Measurements from ENCODE around the gene DCST1. TPM values are rescaled to one million over a fixed set of nuclear protein-coding genes. Genes with fewer than 3 reads are reported as not detected.

The DCST1 gene
- total RNA-seq (2014; rRNA removed; shearing (Covaris generic)) = not detected in 2 replicates

GRCh38 chr1:155033524-155033923 is at the start of gene DCST1, which contains the start of gene DCST2:
Gene DCST1, plus strand, starts transcription at chr1:155033824. Its CDS starts 213 bp downstream, at chr1:155034037.
Gene DCST2, minus strand, starts transcription at chr1:155033781. Its CDS starts 80 bp downstream, at chr1:155033701.

DNA sequence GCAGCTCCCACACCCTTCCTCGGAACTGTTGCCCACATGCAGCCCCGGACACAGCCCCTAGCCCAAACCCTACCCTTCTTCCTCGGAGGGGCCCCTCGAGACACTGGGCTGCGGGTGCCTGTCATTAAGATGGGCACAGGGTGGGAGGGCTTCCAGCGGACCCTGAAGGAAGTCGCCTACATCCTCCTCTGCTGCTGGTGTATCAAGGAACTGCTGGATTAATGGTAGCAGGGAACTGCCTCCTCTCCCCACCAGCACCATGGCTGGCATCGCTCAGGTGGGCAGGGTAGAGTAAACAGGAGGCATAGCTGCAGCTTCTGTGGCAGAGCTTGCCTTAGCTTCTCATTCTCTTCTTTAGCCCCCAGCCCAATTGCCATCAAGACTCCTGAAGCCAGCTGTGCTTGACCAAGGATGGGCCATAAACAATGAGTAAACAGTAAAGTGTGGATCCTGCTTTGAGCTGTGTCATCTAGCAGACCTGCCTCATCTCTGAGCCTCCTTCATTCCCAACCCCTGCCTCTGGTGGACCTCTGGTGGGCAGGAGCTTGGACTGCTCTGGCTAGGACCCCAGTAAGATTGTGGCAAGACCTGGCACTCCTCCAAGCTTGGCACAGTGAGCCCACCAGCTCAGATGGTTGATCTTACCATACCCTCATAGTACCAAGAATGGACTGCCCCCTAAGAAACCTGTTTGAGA is 39.9 kb upstream of the DCST1 start, which contains the start of gene LENEP:
TSS of gene LENEP (plus strand) at position 15 of the 697 bp plus-strand sequence. CDS start at position 37, 22 bp downstream.

DNA sequence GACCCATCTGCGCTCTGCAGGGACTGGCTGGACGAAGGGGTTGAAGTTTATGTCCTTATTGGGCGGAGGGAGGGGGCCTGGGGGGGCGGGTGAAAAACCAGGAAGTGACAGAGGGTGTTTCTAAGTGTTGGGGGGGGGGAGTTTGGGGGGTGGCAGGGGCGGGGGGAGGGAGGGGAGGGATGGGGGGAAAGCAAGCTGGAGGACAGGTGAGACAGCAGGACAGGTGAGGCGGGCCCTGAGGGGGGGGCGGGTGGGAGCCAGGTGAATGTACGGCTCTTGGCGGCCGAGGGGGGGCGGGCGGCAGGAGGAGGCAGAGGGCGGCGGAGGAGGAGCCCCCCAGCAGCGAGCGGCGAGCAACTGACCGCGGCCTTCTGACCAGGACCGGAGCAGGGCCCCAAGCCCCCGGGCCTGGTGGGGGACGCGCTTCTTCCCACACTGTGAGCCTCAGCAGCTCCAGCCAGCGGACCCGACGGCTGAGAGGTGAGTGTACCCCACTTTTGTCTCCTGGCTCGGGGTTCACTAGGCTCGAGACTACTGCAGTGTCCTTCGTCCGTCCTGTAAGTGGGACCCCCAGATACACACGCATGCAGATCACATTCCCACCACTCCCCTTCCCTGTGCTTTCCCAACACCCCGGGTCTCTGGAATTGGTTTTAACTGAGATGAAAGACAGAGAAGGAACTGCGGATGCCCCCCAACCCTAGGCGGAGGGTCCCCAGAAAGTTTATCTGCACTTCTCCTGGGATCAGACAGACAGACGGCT is 31.0 kb upstream of the DCST1 start, which contains the start of gene ZBTB7B:
TSS of gene ZBTB7B (plus strand) at position 339 of the 763 bp plus-strand sequence. CDS start 11,859 bp downstream, outside the sequence.

DNA sequence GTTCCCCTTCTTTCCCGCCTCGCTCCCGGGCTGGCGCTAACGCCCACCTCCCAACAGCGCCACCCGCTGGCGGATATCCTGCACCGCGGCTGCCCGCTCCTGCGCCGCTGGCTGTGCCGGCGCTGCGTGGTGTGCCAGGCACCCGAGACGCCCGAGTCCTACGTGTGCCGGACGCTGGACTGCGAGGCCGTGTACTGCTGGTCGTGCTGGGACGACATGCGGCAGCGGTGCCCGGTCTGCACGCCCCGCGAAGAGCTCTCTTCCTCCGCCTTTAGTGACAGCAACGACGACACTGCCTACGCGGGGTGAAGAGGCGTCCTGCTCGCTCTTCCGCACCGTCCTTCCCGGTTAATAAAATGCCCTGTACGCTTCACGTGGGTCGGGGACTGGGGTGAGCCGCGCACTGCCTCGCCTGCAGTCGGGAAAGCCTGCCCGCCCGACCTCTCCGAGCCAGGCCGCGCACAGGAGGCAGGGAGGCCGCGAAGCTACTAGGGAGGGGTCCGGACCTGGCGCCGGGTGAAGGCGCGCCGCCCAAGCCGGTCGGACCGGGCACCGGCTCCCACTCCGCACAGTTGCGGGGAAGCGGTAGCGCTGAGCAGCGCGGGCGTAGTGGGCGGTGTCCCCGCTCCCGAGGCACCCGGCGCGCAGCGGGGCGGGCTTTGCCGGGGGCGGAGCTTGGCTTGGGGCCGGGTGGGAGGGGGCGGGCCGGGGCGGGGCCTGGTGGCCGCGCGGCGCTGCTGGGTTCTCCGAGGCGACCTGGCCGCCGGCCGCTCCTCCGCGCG is 17.1 kb downstream of the DCST1 start, which contains the start of gene ADAM15:
TSS of gene ADAM15 (plus strand) at position 757 of the 782 bp plus-strand sequence. CDS start 71 bp downstream, outside the sequence.

DNA sequence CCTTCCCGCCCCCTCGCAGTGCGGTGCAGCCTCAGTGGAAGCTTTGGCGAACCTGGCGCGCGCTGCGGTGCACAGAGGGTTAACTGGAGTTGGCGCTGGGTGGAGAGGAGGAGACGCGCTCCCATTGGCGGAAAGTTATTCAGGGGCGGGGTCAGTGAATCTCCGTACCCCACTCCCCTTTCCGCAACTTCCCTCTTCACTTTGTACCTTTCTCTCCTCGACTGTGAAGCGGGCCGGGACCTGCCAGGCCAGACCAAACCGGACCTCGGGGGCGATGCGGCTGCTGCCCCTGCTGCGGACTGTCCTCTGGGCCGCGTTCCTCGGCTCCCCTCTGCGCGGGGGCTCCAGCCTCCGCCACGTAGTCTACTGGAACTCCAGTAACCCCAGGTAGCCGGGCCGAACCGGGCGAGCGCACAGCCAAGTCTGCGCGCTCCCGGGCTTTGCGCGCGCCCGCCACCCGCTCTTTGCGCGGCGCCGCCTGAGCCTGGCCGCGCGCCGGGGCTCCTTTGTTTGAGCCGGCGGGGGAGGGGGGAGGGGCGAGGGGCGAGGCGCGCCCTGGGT is 30.0 kb downstream of the DCST1 start, which contains the start of gene EFNA4:
TSS of gene EFNA4 (plus strand) at position 191 of the 561 bp plus-strand sequence. CDS start at position 275, 84 bp downstream.

GRCh38 chr1:155078469-155079209 is 45.0 kb downstream of the DCST1 start, which contains the start of gene EFNA3:
Gene EFNA3, plus strand, starts transcription at chr1:155078837. Its CDS starts 105 bp downstream, at chr1:155078942.

Other genes starting within 250 kb of the DCST1 start
- gene KCNN3, start 163.5 kb upstream of the DCST1 start, total RNA-seq (2014; rRNA removed; shearing (Covaris generic)) = 0.74 and 1.3 TPM in 2 replicates
- gene PMVK, start 97.1 kb upstream of the DCST1 start, total RNA-seq (2014; rRNA removed; shearing (Covaris generic)) = 13.8 and 17.6 TPM in 2 replicates
- gene PBXIP1, start 77.7 kb upstream of the DCST1 start, total RNA-seq (2014; rRNA removed; shearing (Covaris generic)) = 44.9 and 55.1 TPM in 2 replicates
- gene PYGO2, start 72.0 kb upstream of the DCST1 start, total RNA-seq (2014; rRNA removed; shearing (Covaris generic)) = 31.9 and 39.8 TPM in 2 replicates
- 279 and 321 TPM in 2 replicates for gene SHC1, start 63.1 kb upstream of the DCST1 start, total RNA-seq (2014; rRNA removed; shearing (Covaris generic))
- 192 and 226 TPM in 2 replicates for gene CKS1B, start 59.1 kb upstream of the DCST1 start, total RNA-seq (2014; rRNA removed; shearing (Covaris generic))
- 52.3 and 59.9 TPM in 2 replicates for gene FLAD1, start 50.5 kb upstream of the DCST1 start, total RNA-seq (2014; rRNA removed; shearing (Covaris generic))
- gene LENEP, start 40.2 kb upstream of the DCST1 start, total RNA-seq (2014; rRNA removed; shearing (Covaris generic)) = not detected in 2 replicates
- 20.9 and 21.1 TPM in 2 replicates for gene ZBTB7B, start 31.0 kb upstream of the DCST1 start, total RNA-seq (2014; rRNA removed; shearing (Covaris generic))
- 0.19 and 0.40 TPM in 2 replicates for gene DCST2, start within 50 bp of the DCST1 start, total RNA-seq (2014; rRNA removed; shearing (Covaris generic))
- gene ADAM15, start 17.5 kb downstream of the DCST1 start, total RNA-seq (2014; rRNA removed; shearing (Covaris generic)) = 112 and 116 TPM in 2 replicates
- gene EFNA4, start 29.9 kb downstream of the DCST1 start, total RNA-seq (2014; rRNA removed; shearing (Covaris generic)) = 7.5 and 7.8 TPM in 2 replicates
- gene EFNA3, start 45.0 kb downstream of the DCST1 start, total RNA-seq (2014; rRNA removed; shearing (Covaris generic)) = 2.5 and 3.0 TPM in 2 replicates
- 37.2 and 40.0 TPM in 2 replicates for gene EFNA1, start 94.1 kb downstream of the DCST1 start, total RNA-seq (2014; rRNA removed; shearing (Covaris generic))
- gene SLC50A1, start 102.0 kb downstream of the DCST1 start, total RNA-seq (2014; rRNA removed; shearing (Covaris generic)) = 68.9 and 72.0 TPM in 2 replicates
- 75.7 and 98.1 TPM in 2 replicates for gene DPM3, start 106.7 kb downstream of the DCST1 start, total RNA-seq (2014; rRNA removed; shearing (Covaris generic))
- 102 and 136 TPM in 2 replicates for gene KRTCAP2, start 139.5 kb downstream of the DCST1 start, total RNA-seq (2014; rRNA removed; shearing (Covaris generic))
- gene TRIM46, start 140.0 kb downstream of the DCST1 start, total RNA-seq (2014; rRNA removed; shearing (Covaris generic)) = 2.3 and 3.4 TPM in 2 replicates
- 36.2 and 40.8 TPM in 2 replicates for gene THBS3, start 174.1 kb downstream of the DCST1 start, total RNA-seq (2014; rRNA removed; shearing (Covaris generic))
- 125 and 141 TPM in 2 replicates for gene MTX1, start 174.9 kb downstream of the DCST1 start, total RNA-seq (2014; rRNA removed; shearing (Covaris generic))
- gene ENTREP3, start 221.7 kb downstream of the DCST1 start, total RNA-seq (2014; rRNA removed; shearing (Covaris generic)) = 13.9 and 22.8 TPM in 2 replicates
- 171 and 220 TPM in 2 replicates for gene SCAMP3, start 228.5 kb downstream of the DCST1 start, total RNA-seq (2014; rRNA removed; shearing (Covaris generic))
- gene CLK2, start 239.7 kb downstream of the DCST1 start, total RNA-seq (2014; rRNA removed; shearing (Covaris generic)) = 38.1 and 49.0 TPM in 2 replicates
- 1.2 and 2.0 TPM in 2 replicates for gene HCN3, start 243.6 kb downstream of the DCST1 start, total RNA-seq (2014; rRNA removed; shearing (Covaris generic))

All from A375 (cell line).